Vagina (tissue), 2 donors: ENCODE results near the gene IBA57. TPM values are rescaled to one million over a fixed set of nuclear protein-coding genes. Genes with fewer than 3 reads are reported as not detected.

Experiments
- DNase-seq, 2 donors: peaks; one replicate each; pipeline ENCODE4 v3.0.0-alpha.2; 2017; ENCODE audit errors: extremely low spot score in 2 of 2
- H3K27ac ChIP-seq: fragments of 200-600 bp; sonication (generic); one replicate; pipeline ENCODE4 v1.5.1; 2019
- H3K27me3 ChIP-seq: fragments of 200-600 bp; sonication (generic); one replicate; pipeline ENCODE4 v1.5.1; 2019
- H3K36me3 ChIP-seq, 2 donors: fragments of 200-600 bp; sonication (generic); one replicate each; pipeline ENCODE4 v1.5.1; 2017 to 2019
- H3K4me1 ChIP-seq: fragments of 200-600 bp; sonication (generic); one replicate; pipeline ENCODE4 v1.5.1; 2019
- H3K4me3 ChIP-seq, 2 donors: fragments of 200-600 bp; sonication (generic); 1 replicate in 1 of 2; 2 replicates in 1 of 2; pipeline ENCODE4 v1.5.1; 2016 to 2019
- H3K9me3 ChIP-seq: fragments of 200-600 bp; sonication (generic); one replicate; pipeline ENCODE4 v1.5.1; 2019
- POLR2A ChIP-seq, 2 donors: fragments of 450-650 bp; IDR thresholded peaks; one replicate each; pipeline ENCODE4 v1.6.1; 2017; ENCODE audit warnings: antibody characterized with exemption in 2 of 2, mild to moderate bottlenecking in 2 of 2, moderate library complexity in 2 of 2
- POLR2AphosphoS5 ChIP-seq, 2 donors: sonication (generic); formaldehyde crosslinking; IDR thresholded peaks; one replicate each; pipeline ENCODE4 v1.9.0; 2017; ENCODE audit warnings: antibody characterized with exemption in 2 of 2, mild to moderate bottlenecking in 2 of 2, low read depth in 1 of 2; ENCODE audit not compliant: insufficient read depth in 1 of 2
- intact Hi-C: fragments of 100-400 bp; cut with DNase I; formaldehyde crosslinking; loops from one replicate; pipeline ENCODE4 v1.15.1; 2023
- total RNA-seq: library from RNA; depleted of rRNA; stranded (reverse); fragments of >200 nt; gene quantifications from one replicate; pipeline ENCODE4 v1.2.3, GENCODE V29; 2016
- TF ChIP-seq, protein P1 (sequence below), 3 experiments: fragments of 450-650 bp in 2 of 3; fragments of 200-600 bp in 1 of 3; sonication (generic) in 1 of 3; IDR thresholded peaks; one replicate each; pipeline ENCODE4 v1.5.1; 2017 to 2019; ENCODE audit warnings: antibody characterized with exemption in 3 of 3, mild to moderate bottlenecking in 2 of 3, moderate library complexity in 2 of 3

The IBA57 gene
- total RNA-seq, 1 donor from 2014 or later, result 3.4 TPM

DNA sequence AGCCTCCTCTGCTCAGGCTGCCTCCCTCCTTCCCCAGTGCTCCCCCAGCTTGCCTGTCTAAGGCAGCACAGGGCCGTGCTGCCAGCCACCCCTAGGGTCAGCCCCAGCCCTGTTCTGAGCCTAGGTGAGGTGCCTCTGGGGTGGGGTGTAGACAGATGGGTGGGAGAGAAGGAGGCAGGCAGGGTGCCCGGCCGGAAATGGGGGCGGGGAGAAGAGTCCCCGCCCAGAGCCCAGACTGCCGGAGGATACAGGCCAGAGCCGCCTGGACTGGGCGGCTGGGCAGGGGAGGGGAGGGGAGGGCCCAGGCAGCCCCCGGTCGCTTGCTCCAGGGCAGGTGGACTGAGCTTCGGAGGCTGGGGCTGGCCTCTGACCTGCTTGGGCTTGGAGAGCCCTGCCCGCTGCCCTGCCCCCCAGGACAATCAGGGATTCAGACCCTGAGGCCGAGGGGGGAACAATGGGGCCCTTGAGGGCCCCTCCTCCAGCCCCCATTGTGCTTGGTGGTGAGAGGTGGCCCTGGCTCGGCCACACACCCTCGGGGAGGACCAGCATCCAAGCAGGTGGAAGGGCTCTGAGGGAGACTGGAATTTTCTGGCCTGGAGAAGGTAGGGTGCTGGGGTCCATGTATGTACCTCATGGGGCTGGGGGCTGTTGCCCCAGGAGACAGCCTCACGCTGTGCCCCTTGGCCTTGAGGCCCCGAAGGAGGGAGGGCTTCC is 16.0 kb upstream of the IBA57 start, which contains the start of gene GJC2:
TSS of gene GJC2 (plus strand) at position 525 of the 714 bp plus-strand sequence. CDS start 7,829 bp downstream, outside the sequence.
- Histone ChIP-seq H3K4me1 (peaks cover 67% of the 10 kb centered on the region), H3K9me3 (no peaks in the 10 kb centered on the region), H3K36me3 (peaks cover 0 to 16% of the 10 kb centered on the region in 2 donors), H3K4me3 (peak within 1 kb of the TSS; percentile 17 to 41), H3K27ac (peak within 1 kb of the TSS; percentile 89), H3K27me3 (no peaks in the 10 kb centered on the region)
- TF ChIP-seq, protein P1, sequence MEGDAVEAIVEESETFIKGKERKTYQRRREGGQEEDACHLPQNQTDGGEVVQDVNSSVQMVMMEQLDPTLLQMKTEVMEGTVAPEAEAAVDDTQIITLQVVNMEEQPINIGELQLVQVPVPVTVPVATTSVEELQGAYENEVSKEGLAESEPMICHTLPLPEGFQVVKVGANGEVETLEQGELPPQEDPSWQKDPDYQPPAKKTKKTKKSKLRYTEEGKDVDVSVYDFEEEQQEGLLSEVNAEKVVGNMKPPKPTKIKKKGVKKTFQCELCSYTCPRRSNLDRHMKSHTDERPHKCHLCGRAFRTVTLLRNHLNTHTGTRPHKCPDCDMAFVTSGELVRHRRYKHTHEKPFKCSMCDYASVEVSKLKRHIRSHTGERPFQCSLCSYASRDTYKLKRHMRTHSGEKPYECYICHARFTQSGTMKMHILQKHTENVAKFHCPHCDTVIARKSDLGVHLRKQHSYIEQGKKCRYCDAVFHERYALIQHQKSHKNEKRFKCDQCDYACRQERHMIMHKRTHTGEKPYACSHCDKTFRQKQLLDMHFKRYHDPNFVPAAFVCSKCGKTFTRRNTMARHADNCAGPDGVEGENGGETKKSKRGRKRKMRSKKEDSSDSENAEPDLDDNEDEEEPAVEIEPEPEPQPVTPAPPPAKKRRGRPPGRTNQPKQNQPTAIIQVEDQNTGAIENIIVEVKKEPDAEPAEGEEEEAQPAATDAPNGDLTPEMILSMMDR (IDR thresholded peaks at IDR 0.05), result no peak
- peak in 1 of 2 donors; percentile 70 for TF ChIP-seq POLR2AphosphoS5 (IDR thresholded peaks at IDR 0.05; ENCODE audit: insufficient read depth in 1 of 2, low read depth in 1 of 2)
- peak in 1 of 2 donors; percentile 43 for TF ChIP-seq POLR2A (IDR thresholded peaks at IDR 0.05)
- intact Hi-C loops, result no loop called here
- no peak for DNase-seq

DNA sequence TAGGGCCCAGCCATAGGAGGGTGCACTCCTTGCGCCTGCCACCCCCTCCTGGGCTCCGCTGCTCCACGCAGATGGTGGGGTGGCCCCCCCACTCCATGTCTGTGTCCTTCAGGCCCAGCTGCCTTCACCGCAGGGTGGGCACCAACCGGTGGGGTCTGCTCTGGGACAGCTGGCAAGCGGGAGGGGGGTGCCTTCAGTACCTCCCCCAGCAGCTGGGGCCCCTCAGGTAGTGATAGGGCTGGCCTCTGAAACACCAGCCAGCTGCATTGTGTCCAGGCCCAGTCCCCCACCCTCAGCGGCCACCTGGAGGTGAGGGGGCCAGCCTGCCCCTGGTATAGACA is 15.5 kb upstream of the IBA57 start:
- no peaks in the 10 kb centered on the region for H3K27me3 ChIP-seq
- no peak for DNase-seq
- peak overlapping the region; percentile 17 to 41 for H3K4me3 ChIP-seq
- H3K4me1 ChIP-seq, result peaks cover 67% of the 10 kb centered on the region
- H3K27ac ChIP-seq, result peak overlapping the region; percentile 89
- peaks cover 0 to 16% of the 10 kb centered on the region in 2 donors for H3K36me3 ChIP-seq
- TF ChIP-seq POLR2AphosphoS5 (IDR thresholded peaks at IDR 0.05; ENCODE audit: insufficient read depth in 1 of 2, low read depth in 1 of 2), result no peak
- no peak for TF ChIP-seq POLR2A (IDR thresholded peaks at IDR 0.05)
- TF ChIP-seq, protein P1 (IDR thresholded peaks at IDR 0.05), result no peak
- no peaks in the 10 kb centered on the region for H3K9me3 ChIP-seq
- intact Hi-C loops, result no loop called here

DNA sequence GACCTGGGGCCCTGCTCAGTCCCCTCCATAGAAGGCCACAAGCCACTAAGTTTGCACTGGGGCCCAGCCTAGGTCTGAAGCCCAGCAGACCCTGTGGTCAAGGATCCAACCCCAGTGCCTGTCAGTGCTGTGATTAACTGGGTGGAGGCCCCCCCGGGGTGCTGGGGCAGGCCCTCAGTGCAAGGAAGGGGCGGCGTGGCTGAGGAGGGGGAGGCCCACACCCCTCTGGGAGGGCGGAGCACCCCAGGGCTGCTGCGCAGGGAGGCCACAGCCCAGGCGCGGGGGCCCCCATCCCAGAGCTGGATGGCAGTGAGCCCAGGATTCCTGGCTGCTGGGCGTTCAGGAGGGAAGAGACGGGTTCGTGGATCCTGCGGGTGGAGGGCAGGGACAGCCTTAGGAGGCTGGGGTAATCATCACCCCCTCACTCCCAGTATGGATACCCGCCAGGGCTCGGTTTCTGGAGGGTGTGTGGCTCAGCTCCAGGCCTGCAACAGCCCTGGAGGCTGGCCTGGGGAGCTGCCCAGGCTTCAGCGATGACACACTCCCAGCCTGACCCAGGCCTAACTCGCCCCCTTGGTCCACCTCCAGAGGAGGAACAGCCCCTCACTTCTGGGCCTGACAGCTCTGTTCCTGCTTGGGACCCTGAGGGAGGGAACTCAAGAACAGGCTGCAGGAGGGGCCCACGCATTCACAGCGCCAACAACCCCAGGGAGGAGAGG is 15.0 kb upstream of the IBA57 start:
- TF ChIP-seq POLR2AphosphoS5 (IDR thresholded peaks at IDR 0.05; ENCODE audit: insufficient read depth in 1 of 2, low read depth in 1 of 2) (peak in 1 of 2 donors; percentile 74), POLR2A (IDR thresholded peaks at IDR 0.05) (no peak)
- H3K4me1 ChIP-seq, result peaks cover 67% of the 10 kb centered on the region
- peak overlapping the region; percentile 89 for H3K27ac ChIP-seq
- no peak for DNase-seq
- H3K9me3 ChIP-seq, result no peaks in the 10 kb centered on the region
- intact Hi-C loops, result no loop called here
- H3K27me3 ChIP-seq, result no peaks in the 10 kb centered on the region
- peaks cover 0 to 15% of the 10 kb centered on the region in 2 donors for H3K36me3 ChIP-seq
- H3K4me3 ChIP-seq, result peak overlapping the region; percentile 17 to 41

DNA sequence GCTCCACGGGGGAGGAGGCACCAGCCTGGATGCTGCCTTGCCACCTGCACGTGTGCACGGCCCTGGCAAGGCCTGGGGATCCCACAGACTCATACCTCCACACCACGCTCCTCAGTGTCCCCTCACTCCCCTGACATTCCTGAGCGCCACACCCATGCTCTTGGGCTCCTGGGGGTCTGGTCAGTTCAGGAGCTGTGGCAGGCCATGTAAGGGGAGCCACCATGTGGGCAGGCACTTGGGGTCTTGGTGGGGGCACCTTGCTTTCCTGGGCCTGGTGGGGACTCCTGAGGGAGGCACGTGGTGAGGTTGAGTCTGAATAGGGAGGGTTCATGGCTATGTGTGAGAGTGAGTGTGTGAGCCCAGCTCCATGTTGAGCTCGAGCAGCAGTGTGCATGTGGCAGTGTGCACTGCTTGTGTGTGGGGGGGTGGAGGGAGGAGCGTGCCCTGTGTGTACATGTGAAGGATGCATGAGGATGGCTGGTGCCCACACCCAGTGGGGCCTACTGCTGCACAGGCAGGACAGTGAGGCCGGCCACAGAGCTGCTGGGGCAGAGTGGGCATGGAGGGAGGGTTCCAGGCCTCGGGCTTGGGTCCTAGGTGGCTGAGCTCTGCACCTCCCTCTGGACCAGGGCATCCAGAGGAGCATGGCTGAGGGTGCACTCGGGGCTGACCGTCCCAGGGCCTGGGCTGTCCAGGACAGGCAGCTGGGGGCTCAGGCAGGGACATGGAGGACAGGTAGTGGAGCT is 14.3 kb upstream of the IBA57 start:
- Histone ChIP-seq H3K4me1 (peaks cover 65% of the 10 kb centered on the region), H3K27ac (peak overlapping the region; percentile 89), H3K4me3 (peak overlapping the region; percentile 17 to 41), H3K27me3 (no peaks in the 10 kb centered on the region), H3K36me3 (peaks cover 0 to 7% of the 10 kb centered on the region in 2 donors), H3K9me3 (no peaks in the 10 kb centered on the region)
- TF ChIP-seq, protein P1 (IDR thresholded peaks at IDR 0.05), result no peak
- TF ChIP-seq POLR2AphosphoS5 (IDR thresholded peaks at IDR 0.05; ENCODE audit: insufficient read depth in 1 of 2, low read depth in 1 of 2), result no peak
- TF ChIP-seq POLR2A (IDR thresholded peaks at IDR 0.05), result no peak
- intact Hi-C loops, result no loop called here
- no peak for DNase-seq
